A172 (cell line): Measurements from ENCODE around the gene METRNL. TPM values are rescaled to one million over a fixed set of nuclear protein-coding genes. Genes with fewer than 3 reads are reported as not detected.

ENCODE experiments used
- DNase-seq: peaks from one replicate; pipeline ENCODE4 v3.0.0-alpha.2; 2015; ENCODE audit warnings: low spot score
- total RNA-seq: library from RNA; depleted of rRNA; stranded (reverse); fragments of >200 nt; shearing (Covaris generic); gene quantifications from 2 replicates; pipeline ENCODE4 v1.2.3, GENCODE V29; 2014

METRNL gene
- total RNA-seq, 1 experiment from 2014 or later: 190 TPM

- no peak for DNase-seq
Measured at GRCh38 chr17:83091257-83092141, 12.1 kb downstream of the METRNL start.

DNA sequence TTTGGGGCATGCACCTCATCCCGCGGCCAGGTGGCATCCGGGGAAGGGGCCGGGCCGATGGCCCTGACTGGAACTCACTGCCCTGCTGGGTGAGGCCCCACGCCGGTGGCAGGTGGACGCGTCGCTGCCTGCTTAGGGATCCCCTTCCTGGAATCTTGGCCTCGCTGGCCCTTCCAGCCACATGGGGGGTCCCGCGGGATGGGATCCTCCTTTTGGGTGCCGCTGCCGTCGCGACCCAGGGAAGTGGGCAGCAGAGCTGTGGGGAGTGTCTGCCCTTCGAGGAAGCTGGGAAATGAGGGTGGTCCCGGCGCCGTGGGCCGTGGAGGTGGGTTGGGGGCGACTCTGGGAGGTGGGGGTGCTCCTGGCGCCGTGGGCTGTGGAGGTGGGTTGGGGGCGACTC, 12.8 kb downstream of the METRNL start:
- DNase-seq: no peak

GRCh38 chr17:83092931-83093330, 13.5 kb downstream of the METRNL start:
- no peak for DNase-seq

DNA sequence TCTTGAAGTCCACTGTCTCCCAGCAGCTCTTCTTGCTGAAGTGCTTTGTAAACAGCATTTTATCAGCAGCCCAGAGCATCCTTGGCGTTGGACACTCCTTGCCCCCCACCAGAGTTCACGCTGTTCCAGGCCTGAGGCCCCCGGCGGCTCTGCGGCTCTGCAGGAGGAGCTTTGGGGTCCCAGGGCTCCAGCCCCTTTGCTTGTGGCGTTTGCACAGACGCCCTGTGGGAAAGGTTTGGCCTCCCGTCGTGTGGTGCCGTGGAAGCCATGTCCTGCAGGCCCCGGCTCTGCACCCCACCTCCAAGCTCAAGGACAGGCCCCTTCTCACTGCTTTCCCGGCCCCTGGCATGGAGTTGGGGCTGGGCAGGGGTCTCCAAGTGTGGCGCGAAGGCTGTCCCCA, 14.1 kb downstream of the METRNL start:
- no peak for DNase-seq

DNA sequence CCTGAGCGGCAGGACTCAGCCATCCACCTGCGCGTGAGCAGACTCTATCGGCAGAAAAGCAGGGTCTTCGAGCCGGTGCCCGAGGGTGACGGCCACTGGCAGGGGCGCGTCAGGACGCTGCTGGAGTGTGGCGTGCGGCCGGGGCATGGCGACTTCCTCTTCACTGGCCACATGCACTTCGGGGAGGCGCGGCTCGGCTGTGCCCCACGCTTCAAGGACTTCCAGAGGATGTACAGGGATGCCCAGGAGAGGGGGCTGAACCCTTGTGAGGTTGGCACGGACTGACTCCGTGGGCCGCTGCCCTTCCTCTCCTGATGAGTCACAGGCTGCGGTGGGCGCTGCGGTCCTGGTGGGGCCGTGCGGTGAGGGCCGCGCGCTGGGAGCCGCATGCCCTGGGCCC, 14.9 kb downstream of the METRNL start:
- DNase-seq: no peak

- DNase-seq: no peak
Measured at GRCh38 chr17:83095016-83095415, 15.6 kb downstream of the METRNL start.

DNA sequence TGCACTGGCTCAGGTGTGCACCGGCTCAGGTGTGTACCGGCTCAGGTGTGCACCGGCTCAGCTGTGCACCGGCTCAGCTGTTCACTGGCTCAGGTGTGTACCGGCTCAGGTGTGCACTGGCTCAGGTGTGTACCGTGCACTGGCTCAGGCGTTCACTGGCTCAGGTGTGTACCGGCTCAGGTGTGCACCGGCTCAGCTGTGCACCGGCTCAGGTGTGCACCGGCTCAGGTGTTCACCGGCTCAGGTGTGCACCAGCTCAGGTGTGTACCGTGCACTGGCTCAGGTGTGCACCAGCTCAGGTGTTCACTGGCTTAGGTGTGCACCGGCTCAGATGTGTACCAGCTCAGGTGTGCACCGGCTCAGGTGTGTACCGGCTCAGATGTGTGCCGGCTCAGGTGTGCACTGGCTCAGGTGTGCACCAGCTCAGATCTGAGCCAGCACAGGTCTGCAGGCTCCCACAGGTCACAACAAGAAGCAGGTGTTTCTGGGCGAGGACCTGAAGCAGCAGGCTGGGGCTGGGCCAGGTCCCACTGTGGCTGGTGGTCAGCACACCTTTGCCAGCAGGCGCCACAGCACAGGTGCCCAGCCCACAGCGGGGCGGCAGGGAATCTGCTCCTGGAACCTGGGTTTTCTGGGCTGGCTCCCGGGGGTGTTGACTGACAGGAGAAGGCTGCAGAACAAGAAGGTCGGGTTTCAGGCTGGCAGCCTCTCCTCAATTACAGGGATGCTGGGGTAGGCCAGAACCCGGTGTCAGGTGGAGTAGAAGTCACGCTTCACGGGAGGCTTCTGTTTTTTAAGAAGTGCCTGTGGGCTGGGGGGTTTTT, 17.2 kb downstream of the METRNL start:
- no peak for DNase-seq

GRCh38 chr17:83097831-83098230, 18.4 kb downstream of the METRNL start:
- no peak for DNase-seq

DNA sequence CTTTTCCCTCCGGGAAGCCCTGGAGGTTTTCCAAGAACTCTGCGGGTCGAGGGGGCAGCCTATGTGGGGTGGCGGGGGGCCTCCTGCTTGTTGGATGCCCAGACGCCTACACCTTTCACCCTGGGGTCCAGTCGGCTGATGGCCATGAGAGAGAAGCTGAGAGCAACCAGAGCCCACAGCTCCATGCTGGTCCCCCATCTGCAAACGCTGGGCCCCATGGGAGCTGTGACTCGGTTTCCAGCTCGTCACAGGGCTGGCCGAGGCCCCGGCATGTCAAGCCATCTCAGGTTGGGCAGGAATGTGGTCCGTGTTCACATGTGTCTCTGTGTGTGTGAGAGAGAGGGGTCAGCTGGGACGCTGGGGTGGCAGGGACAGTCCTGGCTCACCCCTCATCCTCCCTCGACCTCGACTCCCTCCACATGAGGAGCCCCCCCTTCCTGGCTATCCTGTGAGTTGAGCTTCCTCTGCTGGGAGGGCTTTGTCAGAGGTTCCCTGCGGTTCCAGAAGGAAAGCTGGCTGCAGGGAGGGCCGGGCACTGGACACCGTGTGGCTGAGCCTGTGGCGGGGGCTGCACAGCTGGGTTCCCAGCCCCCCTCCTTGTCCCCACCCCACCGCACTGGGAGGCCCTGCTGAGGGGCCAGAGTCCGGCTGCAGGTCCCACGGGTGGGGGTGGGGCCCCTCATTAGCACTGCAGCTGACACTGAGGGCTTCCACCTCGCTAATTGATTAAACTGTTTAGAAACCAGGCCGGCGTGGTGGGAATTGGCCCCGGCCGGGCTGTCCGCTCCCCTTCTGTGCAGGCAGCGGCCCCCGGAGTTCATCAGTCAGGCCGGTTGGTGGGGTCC, 19.1 kb downstream of the METRNL start:
- no peak for DNase-seq

- DNase-seq: no peak
Measured at GRCh38 chr17:83099086-83099555, 19.7 kb downstream of the METRNL start.

GRCh38 chr17:83099570-83100181, 20.3 kb downstream of the METRNL start:
- DNase-seq: peak; percentile 47

DNA sequence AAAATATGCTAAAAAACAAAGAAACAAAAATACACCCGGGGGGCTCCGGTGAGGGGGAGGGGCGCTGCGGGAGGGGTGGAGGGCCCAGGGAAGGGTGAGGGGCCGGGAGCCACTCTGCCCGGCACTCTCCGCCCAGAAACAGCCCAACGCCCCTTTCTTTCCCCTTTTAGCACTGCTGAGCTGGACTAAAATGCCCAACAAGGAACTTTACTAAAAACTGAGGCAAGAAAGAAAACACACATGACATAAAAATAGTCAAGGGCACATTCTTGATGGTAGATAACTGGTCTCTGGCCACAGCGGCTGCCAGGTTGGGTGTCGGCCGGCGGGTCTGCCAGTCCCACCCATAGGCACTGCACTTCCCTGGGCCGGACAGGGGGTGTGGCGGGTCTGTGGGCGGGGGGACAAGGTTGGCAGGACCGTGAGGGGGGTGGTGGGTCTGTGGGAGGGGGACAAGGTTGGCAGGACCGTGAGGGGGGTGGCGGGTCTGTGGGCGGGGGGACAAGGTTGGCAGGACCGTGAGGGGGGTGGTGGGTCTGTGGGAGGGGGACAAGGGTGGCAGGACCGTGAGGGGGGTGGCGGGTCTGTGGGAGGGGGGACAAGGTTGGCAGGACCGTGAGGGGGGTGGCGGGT, 20.9 kb downstream of the METRNL start:
- DNase-seq: no peak

- no peak for DNase-seq
Measured at GRCh38 chr17:83100853-83101391, 21.5 kb downstream of the METRNL start.

- DNase-seq: peak; percentile 65
Measured at GRCh38 chr17:83101805-83102480, 22.5 kb downstream of the METRNL start.

GRCh38 chr17:83103200-83103942, 24.0 kb downstream of the METRNL start:
- DNase-seq: no peak

- DNase-seq: no peak
Measured at GRCh38 chr17:83103943-83104311, 24.5 kb downstream of the METRNL start.

DNA sequence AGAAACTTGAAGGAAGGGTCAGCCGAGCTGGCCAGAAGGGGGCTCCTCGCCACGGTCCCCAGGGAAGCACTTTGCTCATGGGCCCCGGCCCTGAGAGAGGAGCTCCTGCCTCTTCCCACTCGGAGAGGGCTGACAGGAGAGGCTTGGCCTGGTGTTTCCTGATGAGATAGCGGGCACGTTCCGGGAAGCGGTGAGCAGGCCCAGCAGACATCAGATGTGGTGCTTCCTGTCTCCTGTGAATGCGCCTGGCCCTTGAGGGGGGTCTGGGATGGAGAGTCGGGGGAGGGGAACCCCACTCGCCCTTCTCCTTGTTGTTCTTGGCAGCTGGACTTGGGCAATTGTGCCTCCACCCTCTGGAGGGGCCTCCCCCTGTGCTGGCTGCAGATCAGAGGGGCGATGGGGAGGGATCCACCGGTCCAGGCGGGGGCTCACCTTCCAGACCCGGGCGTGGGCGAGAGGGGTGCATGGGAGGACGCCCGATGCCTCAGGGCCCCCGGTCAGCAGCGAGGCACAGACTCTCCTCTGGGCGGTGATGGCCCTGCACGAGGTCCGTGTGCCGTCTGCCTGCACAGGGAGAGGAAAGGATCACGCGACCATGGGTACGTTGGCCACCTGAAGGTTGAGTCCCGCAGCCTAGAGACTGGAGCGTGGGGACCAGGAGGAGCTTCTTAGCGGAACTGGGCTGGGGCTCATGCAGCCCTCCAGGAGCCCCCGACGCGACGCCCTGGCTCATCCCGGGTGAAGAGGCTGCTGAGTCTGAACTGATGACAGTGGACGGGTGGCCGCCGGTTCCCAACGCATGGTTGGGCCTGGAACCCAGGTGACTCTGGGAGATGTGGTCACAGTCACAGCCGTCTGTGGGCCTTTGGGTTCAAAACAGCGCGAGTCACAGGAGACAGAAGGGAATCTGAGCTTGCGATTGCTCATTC, 25.4 kb downstream of the METRNL start:
- DNase-seq: no peak

GRCh38 chr17:83105512-83105911, 26.1 kb downstream of the METRNL start:
- no peak for DNase-seq
